SK-N-SH (cell line): ENCODE measurements around the gene ATP5F1D. TPM values are rescaled to one million over a fixed set of nuclear protein-coding genes. Genes with fewer than 3 reads are reported as not detected.

Experiments
- EP300 ChIP-seq, 2 experiments: IDR thresholded peaks; 2 replicates each; pipeline versions ENCODE4 v1.4.0 to v1.6.1; 2012; ENCODE audit warnings: borderline replicate concordance in 1 of 2, low read depth in 1 of 2, low read length in 1 of 2
- FOSL2 ChIP-seq: IDR thresholded peaks from 2 replicates; pipeline ENCODE4 v1.4.0; 2012; ENCODE audit warnings: low read depth, mild to moderate bottlenecking, moderate library complexity, borderline replicate concordance
- FOXJ3 ChIP-seq: sonication (generic); formaldehyde crosslinking; IDR thresholded peaks from 2 replicates; pipeline ENCODE4 v1.5.1; 2020; ENCODE audit warnings: mild to moderate bottlenecking, missing genetic modification reagents
- GATA2 ChIP-seq: sonication (generic); formaldehyde crosslinking; IDR thresholded peaks from 2 replicates; pipeline ENCODE4 v1.5.0; 2020; ENCODE audit warnings: mild to moderate bottlenecking, missing genetic modification reagents
- MXI1 ChIP-seq: IDR thresholded peaks from 2 replicates; pipeline ENCODE4 v1.6.1; 2012; ENCODE audit warnings: mild to moderate bottlenecking, low read depth, low read length, improper control_type of control experiment
- NFIC ChIP-seq: IDR thresholded peaks from 2 replicates; pipeline ENCODE4 v1.4.0; 2012; ENCODE audit warnings: borderline replicate concordance
- NRF1 ChIP-seq: IDR thresholded peaks from 2 replicates; pipeline ENCODE4 v1.6.1; 2012; ENCODE audit warnings: low read depth, mild to moderate bottlenecking, low read length
- POLR2AphosphoS5 ChIP-seq: IDR thresholded peaks from 2 replicates; pipeline ENCODE4 v1.6.1; 2012; ENCODE audit warnings: low read depth, low read length
- SIN3A ChIP-seq: IDR thresholded peaks from 2 replicates; pipeline ENCODE4 v1.6.1; 2012; ENCODE audit warnings: low read depth, mild to moderate bottlenecking, low read length, moderate library complexity, borderline replicate concordance
- TAF1 ChIP-seq: IDR thresholded peaks from 2 replicates; pipeline ENCODE4 v1.6.1; 2012; ENCODE audit warnings: low read depth, mild to moderate bottlenecking, low read length, moderate library complexity, borderline replicate concordance
- TCF12 ChIP-seq: IDR thresholded peaks from 2 replicates; pipeline ENCODE4 v1.4.0; 2012
- TEAD4 ChIP-seq: IDR thresholded peaks from 2 replicates; pipeline ENCODE4 v1.4.0; 2012; ENCODE audit warnings: mild to moderate bottlenecking, borderline replicate concordance; ENCODE audit not compliant: insufficient read depth
- YY1 ChIP-seq: IDR thresholded peaks from 2 replicates; pipeline ENCODE4 v1.4.0; 2012; ENCODE audit warnings: low read depth, mild to moderate bottlenecking
- polyA plus RNA-seq, 3 experiments: library from polyadenylated mRNA; depleted of rRNA; stranded (reverse); fragments of >200 nt; gene quantifications; 2 replicates each; pipeline ENCODE4 v1.2.3, GENCODE V29; 2012
- TF ChIP-seq, protein P1 (sequence below): IDR thresholded peaks from 2 replicates; pipeline ENCODE4; 2012
- TF ChIP-seq, protein P2 (sequence below): IDR thresholded peaks from 2 replicates; pipeline ENCODE4 v1.4.0; 2012; ENCODE audit warnings: low read depth, borderline replicate concordance
- TF ChIP-seq, protein P3 (sequence below): fragments of 150-350 bp; IDR thresholded peaks from 2 replicates; pipeline ENCODE4 v1.6.1; 2017; ENCODE audit warnings: antibody characterized with exemption, low read length, low read depth, borderline replicate concordance
- TF ChIP-seq, protein P4 (sequence below): IDR thresholded peaks from 2 replicates; pipeline ENCODE4 v1.4.0; 2012; ENCODE audit warnings: low read depth
- TF ChIP-seq, protein P5 (sequence below): IDR thresholded peaks from 2 replicates; pipeline ENCODE4 v1.6.1; 2012; ENCODE audit warnings: mild to moderate bottlenecking, low read depth, low read length, moderate library complexity

The ATP5F1D gene
- polyA plus RNA-seq, 1 of the 3 experiments (the other 2 are of a cell fraction), result 226 TPM

DNA sequence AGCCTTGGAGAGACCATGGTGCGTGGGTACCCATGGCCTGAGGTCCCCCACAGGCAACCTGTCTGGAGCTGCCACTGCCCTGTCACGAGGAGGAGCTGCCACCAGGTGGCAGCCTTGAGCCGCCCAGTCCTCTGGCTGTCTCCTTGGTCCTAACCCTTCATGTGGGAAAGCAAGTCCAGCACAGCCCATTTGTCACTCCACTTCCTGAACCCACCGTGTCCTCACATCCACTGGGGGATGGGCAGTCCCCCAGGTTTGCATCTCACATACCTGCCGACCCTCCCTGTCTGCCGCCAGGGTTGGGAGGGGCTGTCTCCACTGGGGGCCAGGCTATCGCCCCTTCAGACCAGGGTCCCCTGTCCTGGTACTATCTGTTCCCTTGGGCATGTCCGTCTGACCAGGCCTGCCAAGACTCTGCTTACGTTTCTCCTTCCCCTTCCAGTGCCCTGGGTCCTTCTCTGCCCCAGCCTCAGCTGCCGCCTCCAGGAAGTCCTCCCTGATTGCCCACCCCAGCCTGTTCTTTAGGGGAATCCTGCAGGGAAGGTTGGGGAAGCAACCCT is 38.3 kb downstream of the ATP5F1D start (continued):
- TF ChIP-seq, protein P1, sequence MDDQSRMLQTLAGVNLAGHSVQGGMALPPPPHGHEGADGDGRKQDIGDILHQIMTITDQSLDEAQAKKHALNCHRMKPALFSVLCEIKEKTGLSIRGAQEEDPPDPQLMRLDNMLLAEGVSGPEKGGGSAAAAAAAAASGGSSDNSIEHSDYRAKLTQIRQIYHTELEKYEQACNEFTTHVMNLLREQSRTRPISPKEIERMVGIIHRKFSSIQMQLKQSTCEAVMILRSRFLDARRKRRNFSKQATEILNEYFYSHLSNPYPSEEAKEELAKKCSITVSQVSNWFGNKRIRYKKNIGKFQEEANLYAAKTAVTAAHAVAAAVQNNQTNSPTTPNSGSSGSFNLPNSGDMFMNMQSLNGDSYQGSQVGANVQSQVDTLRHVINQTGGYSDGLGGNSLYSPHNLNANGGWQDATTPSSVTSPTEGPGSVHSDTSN, result 0 out of 2 replicates have a peak, but pooled peaks have one; percentile 20
- TF ChIP-seq YY1 (no peak), GATA2 (no peak), NFIC (no peak), FOSL2 (no peak), EP300 (IDR thresholded peaks at IDR 0.05; ENCODE audit: borderline replicate concordance in 1 of 2, low read depth in 1 of 2, low read length in 1 of 2) (no peak), TEAD4 (no peak), TCF12 (no peak), MXI1 (peak; percentile 55; the same call in 1 of the 2 replicates), FOXJ3 (no peak), TAF1 (no peak), NRF1 (no peak), POLR2AphosphoS5 (peak; percentile 39; the same call in 1 of the 2 replicates), SIN3A (no peak)
- TF ChIP-seq, protein P2, sequence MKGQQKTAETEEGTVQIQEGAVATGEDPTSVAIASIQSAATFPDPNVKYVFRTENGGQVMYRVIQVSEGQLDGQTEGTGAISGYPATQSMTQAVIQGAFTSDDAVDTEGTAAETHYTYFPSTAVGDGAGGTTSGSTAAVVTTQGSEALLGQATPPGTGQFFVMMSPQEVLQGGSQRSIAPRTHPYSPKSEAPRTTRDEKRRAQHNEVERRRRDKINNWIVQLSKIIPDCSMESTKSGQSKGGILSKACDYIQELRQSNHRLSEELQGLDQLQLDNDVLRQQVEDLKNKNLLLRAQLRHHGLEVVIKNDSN, result no peak
- TF ChIP-seq, protein P3, sequence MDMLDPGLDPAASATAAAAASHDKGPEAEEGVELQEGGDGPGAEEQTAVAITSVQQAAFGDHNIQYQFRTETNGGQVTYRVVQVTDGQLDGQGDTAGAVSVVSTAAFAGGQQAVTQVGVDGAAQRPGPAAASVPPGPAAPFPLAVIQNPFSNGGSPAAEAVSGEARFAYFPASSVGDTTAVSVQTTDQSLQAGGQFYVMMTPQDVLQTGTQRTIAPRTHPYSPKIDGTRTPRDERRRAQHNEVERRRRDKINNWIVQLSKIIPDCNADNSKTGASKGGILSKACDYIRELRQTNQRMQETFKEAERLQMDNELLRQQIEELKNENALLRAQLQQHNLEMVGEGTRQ, result no peak
- TF ChIP-seq, protein P4, sequence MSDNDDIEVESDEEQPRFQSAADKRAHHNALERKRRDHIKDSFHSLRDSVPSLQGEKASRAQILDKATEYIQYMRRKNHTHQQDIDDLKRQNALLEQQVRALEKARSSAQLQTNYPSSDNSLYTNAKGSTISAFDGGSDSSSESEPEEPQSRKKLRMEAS, result no peak
- TF ChIP-seq, protein P5, sequence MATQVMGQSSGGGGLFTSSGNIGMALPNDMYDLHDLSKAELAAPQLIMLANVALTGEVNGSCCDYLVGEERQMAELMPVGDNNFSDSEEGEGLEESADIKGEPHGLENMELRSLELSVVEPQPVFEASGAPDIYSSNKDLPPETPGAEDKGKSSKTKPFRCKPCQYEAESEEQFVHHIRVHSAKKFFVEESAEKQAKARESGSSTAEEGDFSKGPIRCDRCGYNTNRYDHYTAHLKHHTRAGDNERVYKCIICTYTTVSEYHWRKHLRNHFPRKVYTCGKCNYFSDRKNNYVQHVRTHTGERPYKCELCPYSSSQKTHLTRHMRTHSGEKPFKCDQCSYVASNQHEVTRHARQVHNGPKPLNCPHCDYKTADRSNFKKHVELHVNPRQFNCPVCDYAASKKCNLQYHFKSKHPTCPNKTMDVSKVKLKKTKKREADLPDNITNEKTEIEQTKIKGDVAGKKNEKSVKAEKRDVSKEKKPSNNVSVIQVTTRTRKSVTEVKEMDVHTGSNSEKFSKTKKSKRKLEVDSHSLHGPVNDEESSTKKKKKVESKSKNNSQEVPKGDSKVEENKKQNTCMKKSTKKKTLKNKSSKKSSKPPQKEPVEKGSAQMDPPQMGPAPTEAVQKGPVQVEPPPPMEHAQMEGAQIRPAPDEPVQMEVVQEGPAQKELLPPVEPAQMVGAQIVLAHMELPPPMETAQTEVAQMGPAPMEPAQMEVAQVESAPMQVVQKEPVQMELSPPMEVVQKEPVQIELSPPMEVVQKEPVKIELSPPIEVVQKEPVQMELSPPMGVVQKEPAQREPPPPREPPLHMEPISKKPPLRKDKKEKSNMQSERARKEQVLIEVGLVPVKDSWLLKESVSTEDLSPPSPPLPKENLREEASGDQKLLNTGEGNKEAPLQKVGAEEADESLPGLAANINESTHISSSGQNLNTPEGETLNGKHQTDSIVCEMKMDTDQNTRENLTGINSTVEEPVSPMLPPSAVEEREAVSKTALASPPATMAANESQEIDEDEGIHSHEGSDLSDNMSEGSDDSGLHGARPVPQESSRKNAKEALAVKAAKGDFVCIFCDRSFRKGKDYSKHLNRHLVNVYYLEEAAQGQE, result no peak
